MCF 10A (cell line): ENCODE measurements around the gene PDHB. TPM values are rescaled to one million over a fixed set of nuclear protein-coding genes. Genes with fewer than 3 reads are reported as not detected.
A peak's percentile ranks its signal among the peaks of the same experiment; 100 is the strongest.
"Not testable (repeated sequence)": the region's sequence is repeated elsewhere in the genome, so short reads cannot be mapped to it uniquely, and the experiment has no call there.

Experiments
- BruUV-seq: library from RNA; stranded (reverse); fragments of 400-500 nt; replicated peaks from 2 replicates; lab custom pipeline; 2021; lab: Mats Ljungman, UMichigan
- CTCF ChIA-PET: fragments of 300-600 bp; sonication (Branson Sonifier 250); formaldehyde crosslinking; extraction: SDS; loops from one replicate; lab custom pipeline; 2021; ENCODE audit warnings: antibody characterized with exemption, inconsistent platforms; lab: Yijun Ruan, JAX
- POLR2A ChIA-PET: fragments of 300-600, 350-650 bp; sonication (Branson Sonifier 250); formaldehyde crosslinking; extraction: SDS; loops from one replicate; lab custom pipeline; 2020; ENCODE audit warnings: antibody characterized with exemption, inconsistent platforms; lab: Yijun Ruan, JAX
- DNase-seq: peaks from one replicate; pipeline ENCODE4 v3.0.0-alpha.2; 2018; ENCODE audit not compliant: unreplicated experiment
- H3K27ac Mint-ChIP-seq: one replicate; pipeline ENCODE4 v1.8.0; 2022; ENCODE audit warnings: mild to moderate bottlenecking, low read depth, mixed read lengths; ENCODE audit not compliant: unreplicated experiment
- H3K27me3 Mint-ChIP-seq: one replicate; pipeline ENCODE4 v1.8.0; 2022; ENCODE audit warnings: mixed read lengths; ENCODE audit not compliant: insufficient read depth, unreplicated experiment
- H3K36me3 Mint-ChIP-seq: one replicate; pipeline ENCODE4 v1.8.0; 2022; ENCODE audit warnings: mild to moderate bottlenecking, moderate library complexity, mixed read lengths; ENCODE audit not compliant: insufficient read depth, unreplicated experiment
- H3K4me1 Mint-ChIP-seq: one replicate; pipeline ENCODE4 v1.8.0; 2022; ENCODE audit warnings: mixed read lengths; ENCODE audit not compliant: insufficient read depth, unreplicated experiment
- H3K4me3 Mint-ChIP-seq: one replicate; pipeline ENCODE4 v1.8.0; 2022; ENCODE audit warnings: mild to moderate bottlenecking, moderate library complexity, mixed read lengths; ENCODE audit not compliant: unreplicated experiment
- H3K9me3 Mint-ChIP-seq: one replicate; pipeline ENCODE4 v1.8.0; 2022; ENCODE audit warnings: mixed read lengths; ENCODE audit not compliant: unreplicated experiment
- intact Hi-C: fragments of 100-400 bp; cut with micrococcal nuclease; formaldehyde crosslinking; loops from 2 replicates; pipeline ENCODE4 v1.14.1; 2022
- total RNA-seq: library from RNA; stranded (reverse); gene quantifications from 2 replicates; pipeline ENCODE4 v1.2.3, GENCODE V29; 2022
- TF ChIP-seq, protein P1 (sequence below): fragments of 200-600 bp; IDR thresholded peaks from one replicate; pipeline ENCODE4 v1.8.0; 2022; ENCODE audit warnings: antibody characterized with exemption, mild to moderate bottlenecking; ENCODE audit not compliant: unreplicated experiment

PDHB gene
- total RNA-seq, 1 experiment from 2014 or later: 62.2 TPM

DNA sequence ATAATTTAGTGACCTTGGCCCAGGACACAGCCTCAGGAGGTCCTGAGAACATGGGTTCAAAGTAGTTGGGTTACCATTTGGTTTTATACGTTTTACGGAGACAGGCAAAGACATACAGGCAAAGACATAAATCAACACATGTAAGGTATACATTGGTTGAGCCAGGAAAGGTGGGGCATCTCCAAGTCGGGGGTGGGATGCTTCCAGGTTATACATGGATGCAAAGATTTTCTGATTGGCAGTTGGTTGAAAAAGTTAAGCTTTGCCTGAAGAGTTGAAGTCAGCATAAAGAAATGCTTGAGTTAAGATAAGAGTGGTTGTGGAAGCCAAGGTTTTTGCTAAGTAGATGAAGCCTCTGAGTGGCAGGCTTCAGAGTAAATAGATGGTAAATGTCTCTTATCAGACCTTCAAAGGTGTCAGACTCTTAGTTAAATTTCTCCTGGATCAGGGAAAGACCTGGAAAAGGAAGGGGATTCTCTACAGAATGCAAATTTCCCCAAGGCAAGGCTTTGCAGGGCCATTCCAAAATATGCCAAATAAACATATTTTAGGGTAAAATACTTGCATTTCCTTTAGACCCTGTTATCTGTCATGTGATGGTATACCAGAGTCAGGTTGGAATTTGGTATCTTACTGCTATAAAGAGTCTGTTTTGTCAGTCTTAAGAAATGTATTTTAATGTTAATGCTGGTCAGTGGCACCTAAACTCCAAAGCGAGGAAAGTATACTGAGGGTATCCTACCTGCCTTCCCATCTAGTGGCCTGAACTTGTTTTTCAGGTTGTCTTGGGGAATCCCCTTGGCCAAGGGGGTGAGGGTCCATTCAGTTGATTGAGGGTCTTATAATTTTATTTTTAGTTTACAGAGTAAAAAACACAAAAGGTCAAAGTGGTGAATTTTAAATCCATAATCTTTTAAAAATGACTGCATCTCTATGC, 8.2 kb upstream of the PDHB start:
- DNase-seq: no peak
- POLR2A ChIA-PET: no interaction called here
- Mint-ChIP-seq H3K36me3 (no peaks in the 10 kb centered on the region), H3K9me3 (no peaks in the 10 kb centered on the region), H3K27me3 (no peaks in the 10 kb centered on the region), H3K4me3 (no peak overlapping the region), H3K4me1 (no peaks in the 10 kb centered on the region), H3K27ac (no peak overlapping the region)
- TF ChIP-seq, protein P1, sequence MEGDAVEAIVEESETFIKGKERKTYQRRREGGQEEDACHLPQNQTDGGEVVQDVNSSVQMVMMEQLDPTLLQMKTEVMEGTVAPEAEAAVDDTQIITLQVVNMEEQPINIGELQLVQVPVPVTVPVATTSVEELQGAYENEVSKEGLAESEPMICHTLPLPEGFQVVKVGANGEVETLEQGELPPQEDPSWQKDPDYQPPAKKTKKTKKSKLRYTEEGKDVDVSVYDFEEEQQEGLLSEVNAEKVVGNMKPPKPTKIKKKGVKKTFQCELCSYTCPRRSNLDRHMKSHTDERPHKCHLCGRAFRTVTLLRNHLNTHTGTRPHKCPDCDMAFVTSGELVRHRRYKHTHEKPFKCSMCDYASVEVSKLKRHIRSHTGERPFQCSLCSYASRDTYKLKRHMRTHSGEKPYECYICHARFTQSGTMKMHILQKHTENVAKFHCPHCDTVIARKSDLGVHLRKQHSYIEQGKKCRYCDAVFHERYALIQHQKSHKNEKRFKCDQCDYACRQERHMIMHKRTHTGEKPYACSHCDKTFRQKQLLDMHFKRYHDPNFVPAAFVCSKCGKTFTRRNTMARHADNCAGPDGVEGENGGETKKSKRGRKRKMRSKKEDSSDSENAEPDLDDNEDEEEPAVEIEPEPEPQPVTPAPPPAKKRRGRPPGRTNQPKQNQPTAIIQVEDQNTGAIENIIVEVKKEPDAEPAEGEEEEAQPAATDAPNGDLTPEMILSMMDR: no peak
- BruUV-seq: no TSS peak
- CTCF ChIA-PET: interaction anchor here (1.1 kb wide), 1 partner anchor 18 kb away, joined by 3 read pairs; no protein-coding TSS in a partner anchor
- intact Hi-C loops: no loop called here

DNA sequence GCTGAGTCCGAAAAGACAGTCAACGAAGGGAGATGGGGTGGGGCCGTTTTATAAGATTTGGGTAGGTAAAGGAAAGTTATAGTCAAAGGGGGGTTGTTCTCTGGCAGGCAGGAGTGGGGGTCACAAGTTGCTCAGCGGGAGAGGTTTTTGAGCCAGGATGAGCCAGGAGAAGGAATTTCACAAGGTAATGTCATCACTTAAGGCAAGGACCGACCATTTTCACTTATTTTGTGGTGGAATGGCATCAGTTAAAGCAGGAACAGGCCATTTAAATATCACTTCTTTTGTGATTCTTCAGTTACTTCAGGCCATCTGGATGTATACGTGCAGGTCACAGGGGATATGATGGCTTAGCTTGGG, 7.3 kb upstream of the PDHB start:
- H3K36me3 Mint-ChIP-seq, H3K4me3 Mint-ChIP-seq, H3K9me3 Mint-ChIP-seq, BruUV-seq, intact Hi-C loops, H3K27ac Mint-ChIP-seq, H3K27me3 Mint-ChIP-seq, H3K4me1 Mint-ChIP-seq, DNase-seq: not testable (repeated sequence)
- ChIA-PET POLR2A (interaction anchor here (0.8 to 0.9 kb wide), 2 partner anchors 11 to 23 kb away, joined by 3 to 4 read pairs; no protein-coding TSS in a partner anchor), CTCF (interaction anchor here (1.0 to 1.1 kb wide), 3 partner anchors 18 to 190 kb away, joined by 3 to 4 read pairs (median 4); no protein-coding TSS in a partner anchor)

DNA sequence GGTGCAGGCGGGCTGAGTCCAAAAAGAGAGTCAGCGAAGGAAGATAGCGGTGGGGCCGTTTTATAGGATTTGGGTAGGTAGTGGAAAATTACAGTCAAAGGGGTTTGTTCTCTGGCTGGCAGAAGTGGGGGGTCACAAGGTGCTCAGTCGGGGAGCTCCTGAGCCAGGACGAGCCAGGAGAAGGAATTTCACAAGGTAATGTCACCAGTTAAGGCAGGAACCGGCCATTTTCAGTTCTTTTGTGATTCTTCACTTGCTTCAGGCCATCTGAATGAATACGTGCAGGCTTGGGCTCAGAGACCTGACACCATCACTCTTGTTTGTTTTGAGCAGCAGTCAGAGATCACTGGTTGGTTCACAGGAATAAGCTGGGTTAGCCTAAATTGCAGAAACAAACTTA, 3.6 kb upstream of the PDHB start:
- ChIA-PET CTCF (interaction anchor here (0.5 to 1.7 kb wide), 6 partner anchors 10 to 95 kb away, joined by 3 read pairs; no protein-coding TSS in a partner anchor), POLR2A (interaction anchor here (0.7 kb wide), 2 partner anchors 80 to 822 kb away, joined by 3 read pairs; no protein-coding TSS in a partner anchor)
- peaks cover 13% of the 10 kb centered on the region for H3K4me1 Mint-ChIP-seq
- H3K27ac Mint-ChIP-seq, intact Hi-C loops, H3K27me3 Mint-ChIP-seq, DNase-seq, H3K4me3 Mint-ChIP-seq, BruUV-seq, H3K9me3 Mint-ChIP-seq, H3K36me3 Mint-ChIP-seq: not testable (repeated sequence)

DNA sequence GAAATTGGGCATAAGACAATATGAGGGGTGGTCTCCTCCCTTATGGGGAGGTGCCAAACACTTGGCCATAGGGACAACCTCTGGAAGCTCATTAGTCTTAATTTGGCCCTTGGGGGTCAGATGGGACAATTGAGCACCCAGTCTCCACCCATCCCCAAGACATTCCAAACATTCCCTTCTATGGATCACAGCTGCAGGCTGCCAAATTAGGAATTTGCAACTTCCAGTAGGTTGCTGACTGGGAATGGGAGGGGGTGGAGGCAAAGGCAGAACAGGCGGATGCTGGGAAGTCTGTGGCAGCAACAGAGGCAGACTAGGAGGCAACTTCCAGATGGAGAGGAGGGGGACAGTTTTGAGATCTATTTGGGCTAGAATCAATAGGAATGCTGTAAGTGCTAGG, 1.4 kb upstream of the PDHB start:
- peak; percentile 51 for DNase-seq
- H3K36me3 Mint-ChIP-seq: peaks cover 26% of the 10 kb centered on the region
- intact Hi-C loops: no loop called here
- H3K27me3 Mint-ChIP-seq: no peaks in the 10 kb centered on the region
- ChIA-PET POLR2A (interaction anchor here (1.0 to 3.2 kb wide), 6 partner anchors 20 to 95 kb away, joined by 3 to 27 read pairs (median 6); partner anchors contain the start of gene KCTD6), CTCF (interaction anchor here (0.9 to 2.2 kb wide), 8 partner anchors 20 to 195 kb away, joined by 3 to 8 read pairs (median 4); partner anchors contain the start of gene KCTD6)
- no peak overlapping the region for H3K4me3 Mint-ChIP-seq
- peak overlapping the region; percentile 40 for H3K27ac Mint-ChIP-seq
- BruUV-seq: no TSS peak
- no peaks in the 10 kb centered on the region for H3K9me3 Mint-ChIP-seq
- H3K4me1 Mint-ChIP-seq: peaks cover 21% of the 10 kb centered on the region
- TF ChIP-seq, protein P1: no peak
